GM18868 (cell line): Measurements from ENCODE around the gene NMT1.

ENCODE experiments used
- ATAC-seq: cut with Tn5 transposase; IDR thresholded peaks from one replicate; pipeline ENCODE4 v1.9.1; 2021; ENCODE audit warnings: mild to moderate bottlenecking, moderate library complexity; ENCODE audit not compliant: unreplicated experiment

Gene NMT1

GRCh38 chr17:45149037-45149668 lies 88.0 kb downstream of the NMT1 start:
- ATAC-seq = peak; percentile 32

- no peak for ATAC-seq
Observed at GRCh38 chr17:45149669-45150664, 88.8 kb downstream of the NMT1 start.

GRCh38 chr17:45150911-45151809 lies 90.0 kb downstream of the NMT1 start:
- ATAC-seq = no peak

GRCh38 chr17:45155029-45155428 lies 93.9 kb downstream of the NMT1 start:
- no peak for ATAC-seq

- no peak for ATAC-seq
Observed at GRCh38 chr17:45155483-45155882, 94.4 kb downstream of the NMT1 start.

GRCh38 chr17:45156242-45156641 lies 95.1 kb downstream of the NMT1 start:
- ATAC-seq = no peak
